SK-N-SH (cell line): ENCODE measurements around the gene TBC1D1. TPM values are rescaled to one million over a fixed set of nuclear protein-coding genes. Genes with fewer than 3 reads are reported as not detected.

Experiments
- CTCF ChIA-PET: fragments of 300-600, 350-600 bp; formaldehyde crosslinking; extraction: SDS; loops from one replicate; lab custom pipeline; 2021; lab: Yijun Ruan, JAX
- POLR2A ChIA-PET: fragments of 350-600 bp; sonication (Branson Sonifier 250); formaldehyde crosslinking; extraction: SDS; loops from one replicate; lab custom pipeline; 2020; ENCODE audit warnings: antibody characterized with exemption, inconsistent platforms; lab: Yijun Ruan, JAX
- DNase-seq: peaks from one replicate; pipeline ENCODE4 v3.0.0; 2012
- H2AFZ ChIP-seq: fragments of 200-600 bp; sonication (generic); 2 replicates; pipeline ENCODE4 v1.8.1; 2016; ENCODE audit warnings: antibody characterized with exemption, mild to moderate bottlenecking, low read depth
- H3F3A ChIP-seq: fragments of 200-600 bp; sonication (generic); replicated peaks from 2 replicates; pipeline ENCODE3; 2016; ENCODE audit warnings: antibody characterized with exemption, mild to moderate bottlenecking; ENCODE audit not compliant: insufficient read depth
- H3K27ac ChIP-seq, 2 experiments: fragments of 200-500 bp in 1 of 2; fragments of 200-600 bp in 1 of 2; sonication (Bioruptor generic) in 1 of 2; sonication (generic), shearing (Covaris generic) in 1 of 2; 2 replicates each; pipeline versions ENCODE4 v1.5.1 to v1.6.1; 2014 to 2016; ENCODE audit warnings: low read depth in 2 of 2, inconsistent platforms in 1 of 2, low read length in 1 of 2, mild to moderate bottlenecking in 1 of 2, mixed read lengths in 1 of 2
- H3K27me3 ChIP-seq: fragments of 200-600 bp; sonication (generic), shearing (Covaris generic); 2 replicates; pipeline ENCODE4 v1.6.1; 2016; ENCODE audit warnings: mixed run types; ENCODE audit not compliant: insufficient read depth
- H3K36me3 ChIP-seq, 2 experiments: fragments of 200-500 bp in 1 of 2; fragments of 200-600 bp in 1 of 2; sonication (Bioruptor generic) in 1 of 2; sonication (generic) in 1 of 2; replicated peaks in 1 of 2; 2 replicates each; pipeline versions ENCODE3 to v1.5.1; 2014 to 2016; ENCODE audit warnings: low read length in 1 of 2, mild to moderate bottlenecking in 1 of 2; ENCODE audit not compliant: insufficient read depth in 2 of 2, control insufficient read depth in 1 of 2
- H3K4me1 ChIP-seq, 2 experiments: fragments of 200-500 bp in 1 of 2; fragments of 200-600 bp in 1 of 2; sonication (Bioruptor generic) in 1 of 2; sonication (generic), shearing (Covaris generic) in 1 of 2; 2 replicates each; pipeline versions ENCODE4 v1.5.1 to v1.6.1; 2014 to 2016; ENCODE audit warnings: low read depth in 1 of 2, low read length in 1 of 2, mixed run types in 1 of 2; ENCODE audit not compliant: insufficient read depth in 2 of 2, control insufficient read depth in 1 of 2
- H3K4me2 ChIP-seq: fragments of 200-600 bp; sonication (generic), shearing (Covaris generic); 2 replicates; pipeline ENCODE4 v1.6.1; 2017; ENCODE audit warnings: mixed run types
- H3K4me3 ChIP-seq, 2 experiments: fragments of 200-500 bp in 1 of 2; fragments of 200-600 bp in 1 of 2; sonication (Bioruptor generic) in 1 of 2; sonication (generic), shearing (Covaris generic) in 1 of 2; 2 replicates each; pipeline versions ENCODE4 v1.5.1 to v1.8.1; 2014 to 2016; ENCODE audit warnings: low read depth in 2 of 2, inconsistent platforms in 1 of 2, low read length in 1 of 2, mild to moderate bottlenecking in 1 of 2, mixed read lengths in 1 of 2, moderate library complexity in 1 of 2
- H3K79me2 ChIP-seq: fragments of 200-600 bp; sonication (generic); 2 replicates; pipeline ENCODE4 v1.8.1; 2017; ENCODE audit warnings: mild to moderate bottlenecking; ENCODE audit not compliant: insufficient read depth
- H3K9ac ChIP-seq: fragments of 200-600 bp; sonication (generic); 2 replicates; pipeline ENCODE4 v1.6.1; 2017; ENCODE audit warnings: mixed run types
- H3K9me2 ChIP-seq: fragments of 200-600 bp; sonication (generic); 2 replicates; pipeline ENCODE4 v1.6.1; 2017; ENCODE audit warnings: mixed run types
- H3K9me3 ChIP-seq: fragments of 200-600 bp; sonication (generic); 2 replicates; pipeline ENCODE4 v1.6.1; 2017; ENCODE audit warnings: mixed run types, mild to moderate bottlenecking, moderate library complexity
- H4K20me1 ChIP-seq: fragments of 200-600 bp; sonication (generic); 2 replicates; pipeline ENCODE4 v1.6.1; 2017; ENCODE audit warnings: mild to moderate bottlenecking, mixed run types; ENCODE audit not compliant: insufficient read depth
- CHD2 ChIP-seq: fragments of 150-350 bp; IDR thresholded peaks from 2 replicates; pipeline ENCODE4 v1.6.1; 2018; ENCODE audit warnings: low read length; ENCODE audit not compliant: partially characterized antibody
- ELF1 ChIP-seq: IDR thresholded peaks from 2 replicates; pipeline ENCODE4 v1.4.0; 2012
- EP300 ChIP-seq, 2 experiments: IDR thresholded peaks; 2 replicates each; pipeline versions ENCODE4 v1.4.0 to v1.6.1; 2012; ENCODE audit warnings: borderline replicate concordance in 1 of 2, low read depth in 1 of 2, low read length in 1 of 2
- EZH2phosphoT487 ChIP-seq: fragments of 200-600 bp; sonication (generic); IDR thresholded peaks from 2 replicates; pipeline ENCODE4 v1.6.1; 2017; ENCODE audit warnings: low read depth, mixed run types, mild to moderate bottlenecking, antibody characterized with exemption, moderate library complexity, borderline replicate concordance
- FOXM1 ChIP-seq: IDR thresholded peaks from 2 replicates; pipeline ENCODE4 v1.4.0; 2012; ENCODE audit warnings: low read depth, mild to moderate bottlenecking
- GABPA ChIP-seq: IDR thresholded peaks from 2 replicates; pipeline ENCODE4 v1.4.0; 2012; ENCODE audit warnings: low read depth, mild to moderate bottlenecking
- GATA2 ChIP-seq: sonication (generic); formaldehyde crosslinking; IDR thresholded peaks from 2 replicates; pipeline ENCODE4 v1.5.0; 2020; ENCODE audit warnings: mild to moderate bottlenecking, missing genetic modification reagents
- JUND ChIP-seq: IDR thresholded peaks from 2 replicates; pipeline ENCODE4 v1.4.0; 2012
- MAX ChIP-seq: IDR thresholded peaks from 2 replicates; pipeline ENCODE4 v1.4.0; 2012; ENCODE audit warnings: low read depth
- MXI1 ChIP-seq: IDR thresholded peaks from 2 replicates; pipeline ENCODE4 v1.6.1; 2012; ENCODE audit warnings: mild to moderate bottlenecking, low read depth, low read length, improper control_type of control experiment
- NFIC ChIP-seq: IDR thresholded peaks from 2 replicates; pipeline ENCODE4 v1.4.0; 2012; ENCODE audit warnings: borderline replicate concordance
- NRF1 ChIP-seq: IDR thresholded peaks from 2 replicates; pipeline ENCODE4 v1.6.1; 2012; ENCODE audit warnings: low read depth, mild to moderate bottlenecking, low read length
- PBX3 ChIP-seq: IDR thresholded peaks from 2 replicates; pipeline ENCODE4; 2012
- RCOR1 ChIP-seq: fragments of 150-350 bp; IDR thresholded peaks from 2 replicates; pipeline ENCODE4 v1.6.1; 2017; ENCODE audit warnings: antibody characterized with exemption, low read length
- REST ChIP-seq: IDR thresholded peaks from 2 replicates; pipeline ENCODE4 v1.6.1; 2012; ENCODE audit warnings: mild to moderate bottlenecking, low read depth, low read length, moderate library complexity
- TAF1 ChIP-seq: IDR thresholded peaks from 2 replicates; pipeline ENCODE4 v1.6.1; 2012; ENCODE audit warnings: low read depth, mild to moderate bottlenecking, low read length, moderate library complexity, borderline replicate concordance
- TCF12 ChIP-seq: IDR thresholded peaks from 2 replicates; pipeline ENCODE4 v1.4.0; 2012
- WGBS: methylation state at CpG from one replicate; pipeline ENCODE4 v1.1.6; 2017; ENCODE audit warnings: low lambda C conversion rate; 5-methylcytosine and 5-hydroxymethylcytosine counted together
- polyA plus RNA-seq, 3 experiments: library from polyadenylated mRNA; depleted of rRNA; stranded (reverse); fragments of >200 nt; gene quantifications; 2 replicates each; pipeline ENCODE4 v1.2.3, GENCODE V29; 2012
- TF ChIP-seq, protein P1 (sequence below): IDR thresholded peaks from 2 replicates; pipeline ENCODE4 v1.4.0; 2012; ENCODE audit warnings: low read depth, borderline replicate concordance
- TF ChIP-seq, protein P2 (sequence below): fragments of 150-350 bp; IDR thresholded peaks from 2 replicates; pipeline ENCODE4 v1.6.1; 2017; ENCODE audit warnings: antibody characterized with exemption, low read length, low read depth, borderline replicate concordance

The TBC1D1 gene
- polyA plus RNA-seq, 1 of the 3 experiments (the other 2 are of a cell fraction): 29.8 TPM

DNA sequence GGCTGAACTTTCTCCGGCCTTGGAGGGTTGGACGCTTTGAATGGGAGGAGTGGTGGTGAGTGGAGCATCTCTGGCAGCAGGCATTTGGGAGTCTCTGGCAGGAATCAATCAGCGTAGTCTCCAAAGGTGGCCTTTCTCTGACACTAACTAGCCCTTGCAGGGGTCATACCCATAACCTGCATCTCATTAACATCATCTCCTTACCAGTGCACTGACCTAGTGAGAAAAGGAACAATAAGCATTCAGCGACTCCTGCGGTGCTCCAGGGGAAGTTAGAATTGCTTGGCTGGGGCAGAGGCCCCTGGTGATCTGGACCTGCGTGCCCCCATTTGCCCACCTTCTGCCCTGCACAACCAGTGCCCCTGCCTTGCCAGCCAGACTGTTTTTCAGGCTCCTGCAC, 231.2 kb downstream of the TBC1D1 start (continued):
- TF ChIP-seq NFIC (no peak), TCF12 (no peak)

GRCh38 chr4:38123555-38123954, 232.7 kb downstream of the TBC1D1 start:
- TF ChIP-seq, protein P1, sequence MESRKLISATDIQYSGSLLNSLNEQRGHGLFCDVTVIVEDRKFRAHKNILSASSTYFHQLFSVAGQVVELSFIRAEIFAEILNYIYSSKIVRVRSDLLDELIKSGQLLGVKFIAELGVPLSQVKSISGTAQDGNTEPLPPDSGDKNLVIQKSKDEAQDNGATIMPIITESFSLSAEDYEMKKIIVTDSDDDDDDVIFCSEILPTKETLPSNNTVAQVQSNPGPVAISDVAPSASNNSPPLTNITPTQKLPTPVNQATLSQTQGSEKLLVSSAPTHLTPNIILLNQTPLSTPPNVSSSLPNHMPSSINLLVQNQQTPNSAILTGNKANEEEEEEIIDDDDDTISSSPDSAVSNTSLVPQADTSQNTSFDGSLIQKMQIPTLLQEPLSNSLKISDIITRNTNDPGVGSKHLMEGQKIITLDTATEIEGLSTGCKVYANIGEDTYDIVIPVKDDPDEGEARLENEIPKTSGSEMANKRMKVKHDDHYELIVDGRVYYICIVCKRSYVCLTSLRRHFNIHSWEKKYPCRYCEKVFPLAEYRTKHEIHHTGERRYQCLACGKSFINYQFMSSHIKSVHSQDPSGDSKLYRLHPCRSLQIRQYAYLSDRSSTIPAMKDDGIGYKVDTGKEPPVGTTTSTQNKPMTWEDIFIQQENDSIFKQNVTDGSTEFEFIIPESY: no peak
- TF ChIP-seq EZH2phosphoT487 (no peak), JUND (no peak), GATA2 (CRISPR knock-in tag) (no peak), ELF1 (no peak), CHD2 (no peak), GABPA (no peak), REST (no peak), RCOR1 (no peak), TCF12 (no peak), MAX (no peak), MXI1 (no peak), FOXM1 (no peak), TAF1 (no peak), NRF1 (no peak), PBX3 (no peak), EP300 (IDR thresholded peaks at IDR 0.05; ENCODE audit: borderline replicate concordance in 1 of 2, low read depth in 1 of 2, low read length in 1 of 2) (no peak)
- TF ChIP-seq, protein P2, sequence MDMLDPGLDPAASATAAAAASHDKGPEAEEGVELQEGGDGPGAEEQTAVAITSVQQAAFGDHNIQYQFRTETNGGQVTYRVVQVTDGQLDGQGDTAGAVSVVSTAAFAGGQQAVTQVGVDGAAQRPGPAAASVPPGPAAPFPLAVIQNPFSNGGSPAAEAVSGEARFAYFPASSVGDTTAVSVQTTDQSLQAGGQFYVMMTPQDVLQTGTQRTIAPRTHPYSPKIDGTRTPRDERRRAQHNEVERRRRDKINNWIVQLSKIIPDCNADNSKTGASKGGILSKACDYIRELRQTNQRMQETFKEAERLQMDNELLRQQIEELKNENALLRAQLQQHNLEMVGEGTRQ: no peak
- POLR2A ChIA-PET: no interaction called here
- DNase-seq: no peak
- H3K4me3 ChIP-seq: no peak overlapping the region
- CTCF ChIA-PET: interaction anchor here (1.1 to 1.2 kb wide), 2 partner anchors 9 to 636 kb away, joined by 3 read pairs; no protein-coding TSS in a partner anchor
- 94% methylated on average over 4 of the region's 5 CpGs for WGBS
- H3K27ac ChIP-seq: no peak overlapping the region
- no peak overlapping the region for H3K9ac ChIP-seq
- no peak overlapping the region for H3K4me2 ChIP-seq
- no peak overlapping the region for H2AFZ ChIP-seq
- H3K9me3 ChIP-seq: no peaks in the 10 kb centered on the region
- H3K27me3 ChIP-seq: no peaks in the 10 kb centered on the region
- peaks cover 2 to 4% of the 10 kb centered on the region in 2 experiments for H3K36me3 ChIP-seq
- H3K9me2 ChIP-seq: no peaks in the 10 kb centered on the region
- H3K4me1 ChIP-seq: peaks cover 7 to 8% of the 10 kb centered on the region in 2 experiments; a peak in 3 of 4 replicates
- H3K79me2 ChIP-seq: no peaks in the 10 kb centered on the region
- H3F3A ChIP-seq: no peaks in the 10 kb centered on the region
- no peaks in the 10 kb centered on the region for H4K20me1 ChIP-seq
